Activated T-cell treated with anti-CD3 and anti-CD28 coated beads, Interleukin-2, amount 50 U/mL, for 24 hours (primary cell): ENCODE measurements around the gene RGS16.
A peak's percentile ranks its signal among the peaks of the same experiment; 100 is the strongest.

Experiments used
- DNase-seq: peaks from one replicate; pipeline ENCODE4 v3.0.0-alpha.2; 2020
- H3K27ac Mint-ChIP-seq: 2 replicates; pipeline ENCODE4 v1.8.0; 2020; ENCODE audit warnings: mild to moderate bottlenecking, mixed read lengths
- H3K27me3 Mint-ChIP-seq: 2 replicates; pipeline ENCODE4 v1.8.0; 2020; ENCODE audit warnings: mixed read lengths
- H3K36me3 Mint-ChIP-seq: 2 replicates; pipeline ENCODE4 v1.8.0; 2020; ENCODE audit warnings: low read depth, mixed read lengths
- H3K4me1 Mint-ChIP-seq: 2 replicates; pipeline ENCODE4 v1.8.0; 2020; ENCODE audit warnings: low read depth, mixed read lengths
- H3K4me3 Mint-ChIP-seq: 2 replicates; pipeline ENCODE4 v1.8.0; 2020; ENCODE audit warnings: mild to moderate bottlenecking, moderate library complexity, mixed read lengths
- H3K9me3 Mint-ChIP-seq: 2 replicates; pipeline ENCODE4 v1.8.0; 2020; ENCODE audit warnings: mixed read lengths

RGS16 gene

GRCh38 chr1:182608236-182608635 is 4.0 kb upstream of the RGS16 start:
- H3K9me3 Mint-ChIP-seq, result no peaks in the 10 kb centered on the region
- no peaks in the 10 kb centered on the region for H3K36me3 Mint-ChIP-seq
- H3K4me1 Mint-ChIP-seq, result peaks cover 57% of the 10 kb centered on the region
- H3K27me3 Mint-ChIP-seq, result peaks cover 54% of the 10 kb centered on the region
- no peak for DNase-seq
- no peak overlapping the region for H3K4me3 Mint-ChIP-seq
- no peak overlapping the region for H3K27ac Mint-ChIP-seq

DNA sequence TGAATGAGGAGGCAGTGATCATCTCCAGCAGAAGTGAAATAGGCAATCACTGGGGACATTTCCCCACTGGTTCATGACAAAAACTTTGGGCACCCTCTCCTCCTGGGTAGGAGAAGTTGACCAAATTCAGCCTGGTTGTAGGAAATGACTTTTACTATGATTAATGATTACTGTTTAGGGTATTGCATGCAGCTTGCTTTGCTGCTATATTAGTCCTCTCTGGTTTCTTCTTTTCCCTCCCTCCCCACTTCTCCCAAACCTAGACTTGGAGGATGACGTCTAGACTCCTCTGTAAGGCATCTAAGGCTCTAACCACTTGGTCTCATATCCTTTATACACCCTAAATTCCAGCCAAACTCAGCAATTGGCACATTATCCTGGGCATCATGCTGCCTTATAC is 3.4 kb upstream of the RGS16 start:
- no peak for DNase-seq
- H3K36me3 Mint-ChIP-seq, result no peaks in the 10 kb centered on the region
- no peaks in the 10 kb centered on the region for H3K9me3 Mint-ChIP-seq
- no peak overlapping the region for H3K4me3 Mint-ChIP-seq
- H3K27me3 Mint-ChIP-seq, result peaks cover 48% of the 10 kb centered on the region
- H3K4me1 Mint-ChIP-seq, result peaks cover 57% of the 10 kb centered on the region
- H3K27ac Mint-ChIP-seq, result no peak overlapping the region

- no peaks in the 10 kb centered on the region for H3K9me3 Mint-ChIP-seq
- no peak overlapping the region for H3K4me3 Mint-ChIP-seq
- peaks cover 48% of the 10 kb centered on the region for H3K4me1 Mint-ChIP-seq
- peaks cover 17% of the 10 kb centered on the region for H3K27me3 Mint-ChIP-seq
- no peak for DNase-seq
- no peak overlapping the region for H3K27ac Mint-ChIP-seq
- H3K36me3 Mint-ChIP-seq, result no peaks in the 10 kb centered on the region
Observed at GRCh38 chr1:182603646-182604174, 479 bp downstream of the RGS16 start.

GRCh38 chr1:182602935-182603645 is 1.1 kb downstream of the RGS16 start:
- DNase-seq, result no peak
- H3K27ac Mint-ChIP-seq, result no peak overlapping the region
- H3K4me1 Mint-ChIP-seq, result peaks cover 41% of the 10 kb centered on the region
- H3K9me3 Mint-ChIP-seq, result no peaks in the 10 kb centered on the region
- no peak overlapping the region for H3K4me3 Mint-ChIP-seq
- H3K27me3 Mint-ChIP-seq, result peaks cover 15% of the 10 kb centered on the region
- H3K36me3 Mint-ChIP-seq, result no peaks in the 10 kb centered on the region

DNA sequence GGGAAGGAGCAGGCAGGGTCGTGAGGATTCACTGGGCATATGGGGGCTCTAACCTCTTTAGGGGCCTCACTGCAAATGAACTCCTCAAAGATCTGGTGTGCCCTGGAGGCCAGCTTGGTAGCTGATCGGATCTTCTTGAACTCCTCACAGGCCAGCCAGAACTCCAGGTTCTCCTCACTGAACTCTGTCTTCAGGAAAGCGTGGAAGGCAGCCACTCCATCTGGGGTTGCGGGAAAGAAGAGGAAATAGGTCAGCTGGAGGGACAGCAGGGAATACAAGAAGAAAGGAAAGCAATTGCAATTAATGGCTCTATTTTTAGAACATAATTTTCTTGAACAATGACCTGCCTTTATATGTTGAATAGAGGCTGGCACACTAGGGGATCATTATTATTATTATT is 2.3 kb downstream of the RGS16 start:
- DNase-seq, result no peak
- Mint-ChIP-seq H3K9me3 (no peaks in the 10 kb centered on the region), H3K27ac (no peak overlapping the region), H3K4me1 (peaks cover 33% of the 10 kb centered on the region), H3K4me3 (no peak overlapping the region), H3K27me3 (peaks cover 12% of the 10 kb centered on the region), H3K36me3 (no peaks in the 10 kb centered on the region)

DNA sequence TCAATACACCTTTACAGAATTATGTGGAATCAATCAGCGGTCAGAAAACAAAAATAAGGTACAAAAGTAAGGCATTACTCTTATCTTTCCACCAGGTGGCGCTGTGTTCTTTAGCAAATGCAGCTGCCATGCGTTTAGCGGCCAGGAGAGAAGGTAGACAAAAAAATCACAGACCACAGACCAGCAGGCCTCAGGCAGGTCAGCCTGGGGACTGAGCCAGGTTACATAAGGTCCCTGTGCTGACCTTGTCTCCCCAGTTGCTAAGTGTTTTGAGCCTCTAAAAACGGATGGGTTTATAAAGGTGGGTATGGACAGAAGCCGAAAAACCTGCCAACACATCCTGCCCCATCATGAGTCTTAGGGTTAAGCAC is 2.8 kb downstream of the RGS16 start:
- H3K27me3 Mint-ChIP-seq, result peaks cover 9% of the 10 kb centered on the region
- peak; percentile 66 for DNase-seq
- H3K4me1 Mint-ChIP-seq, result peaks cover 28% of the 10 kb centered on the region
- no peaks in the 10 kb centered on the region for H3K9me3 Mint-ChIP-seq
- H3K27ac Mint-ChIP-seq, result no peak overlapping the region
- no peaks in the 10 kb centered on the region for H3K36me3 Mint-ChIP-seq
- no peak overlapping the region for H3K4me3 Mint-ChIP-seq

GRCh38 chr1:182600745-182601415 is 3.3 kb downstream of the RGS16 start:
- H3K27me3 Mint-ChIP-seq, result peaks cover 8% of the 10 kb centered on the region

DNA sequence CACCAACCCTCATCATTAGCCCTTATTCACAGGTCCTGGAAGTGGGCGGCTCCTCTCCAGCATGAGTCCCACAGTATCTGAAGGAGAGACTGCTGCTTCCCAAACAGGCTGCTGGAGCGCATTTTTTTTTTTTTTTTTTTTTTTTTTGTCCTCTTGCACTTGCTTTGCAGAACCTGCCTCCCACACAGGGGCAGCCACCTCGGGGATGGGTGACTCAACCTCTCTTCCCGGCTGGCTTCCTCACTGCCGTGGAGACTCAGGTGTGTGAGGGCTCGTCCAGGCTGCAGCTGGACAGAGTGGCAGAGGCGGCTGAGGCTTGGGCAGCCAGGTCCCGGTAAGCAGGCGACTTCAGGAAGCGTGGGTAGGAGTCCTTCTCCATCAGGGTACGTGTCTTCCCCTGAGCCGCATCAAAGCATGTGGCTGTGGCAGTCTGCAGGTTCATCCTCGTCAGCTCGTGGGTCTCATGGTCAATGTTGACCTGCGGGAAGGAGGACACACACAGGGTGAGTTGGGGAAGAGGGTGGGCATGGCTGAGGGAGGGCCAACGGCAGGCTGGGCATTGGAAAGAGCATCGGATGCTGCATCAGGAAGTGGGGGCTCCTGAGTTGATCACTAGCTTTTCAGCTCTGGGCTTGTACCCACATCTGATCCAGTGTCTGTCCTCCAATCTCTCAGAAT is 4.0 kb downstream of the RGS16 start:
- H3K27ac Mint-ChIP-seq, result no peak overlapping the region
- peaks cover 32% of the 10 kb centered on the region for H3K4me1 Mint-ChIP-seq
- no peak overlapping the region for H3K4me3 Mint-ChIP-seq
- H3K36me3 Mint-ChIP-seq, result no peaks in the 10 kb centered on the region
- DNase-seq, result no peak
- H3K27me3 Mint-ChIP-seq, result peaks cover 1% of the 10 kb centered on the region
- no peaks in the 10 kb centered on the region for H3K9me3 Mint-ChIP-seq

More at GRCh38 chr1:182600745-182601415, 3.3 kb downstream of the RGS16 start:
- H3K9me3 Mint-ChIP-seq, result no peaks in the 10 kb centered on the region
- H3K4me1 Mint-ChIP-seq, result peaks cover 33% of the 10 kb centered on the region
- H3K4me3 Mint-ChIP-seq, result no peak overlapping the region
- H3K27ac Mint-ChIP-seq, result no peak overlapping the region
- no peak for DNase-seq
- H3K36me3 Mint-ChIP-seq, result no peaks in the 10 kb centered on the region

DNA sequence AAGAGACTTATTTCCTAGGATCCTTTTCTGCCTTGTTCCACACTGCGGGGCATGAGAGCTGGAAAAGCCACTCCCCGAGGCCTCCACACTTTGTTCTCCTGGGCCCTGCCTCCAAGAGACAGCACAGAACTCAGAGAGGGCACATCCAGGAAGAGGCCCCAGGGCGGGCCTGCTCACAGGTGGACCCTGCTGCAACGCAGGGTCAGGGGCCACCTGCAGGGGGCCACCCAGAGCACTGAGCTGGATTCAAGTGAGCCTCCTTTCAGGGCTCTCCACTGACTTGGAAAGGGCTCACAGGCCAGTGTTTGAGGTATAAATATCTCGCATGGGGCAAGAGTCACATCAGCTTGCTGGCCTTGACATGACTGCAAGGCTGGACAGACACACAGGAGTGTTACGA is 4.8 kb downstream of the RGS16 start:
- peaks cover 25% of the 10 kb centered on the region for H3K4me1 Mint-ChIP-seq

DNA sequence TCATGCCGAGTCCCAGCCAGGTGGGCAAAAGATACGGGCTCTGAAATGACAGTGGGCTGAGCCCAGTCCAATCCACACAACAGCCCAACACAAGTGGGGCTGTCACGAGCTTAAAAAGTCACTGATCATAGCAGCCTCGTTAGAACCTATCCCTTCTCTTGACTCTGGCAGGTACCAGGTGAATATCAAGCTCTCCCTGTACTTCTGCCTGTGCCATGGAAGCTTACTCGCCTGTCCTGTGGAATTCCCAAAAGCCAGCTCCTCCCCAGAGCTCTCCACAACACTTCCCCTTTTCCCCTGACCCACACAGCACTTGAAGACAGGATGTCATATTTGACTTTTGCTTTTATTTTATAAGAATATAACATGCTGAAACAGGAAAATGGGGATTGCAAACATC is 5.9 kb downstream of the RGS16 start:
- peaks cover 18% of the 10 kb centered on the region for H3K4me1 Mint-ChIP-seq
- no peaks in the 10 kb centered on the region for H3K9me3 Mint-ChIP-seq
- H3K27ac Mint-ChIP-seq, result peak overlapping the region; percentile 23
- no peak overlapping the region for H3K4me3 Mint-ChIP-seq
- no peaks in the 10 kb centered on the region for H3K27me3 Mint-ChIP-seq
- H3K36me3 Mint-ChIP-seq, result no peaks in the 10 kb centered on the region
- DNase-seq, result no peak

More for the DNA sequence above, 4.8 kb downstream of the RGS16 start:
- peak overlapping the region; percentile 32 for H3K27ac Mint-ChIP-seq
- no peaks in the 10 kb centered on the region for H3K9me3 Mint-ChIP-seq
- DNase-seq, result no peak
- no peak overlapping the region for H3K4me3 Mint-ChIP-seq
- no peaks in the 10 kb centered on the region for H3K36me3 Mint-ChIP-seq
- no peaks in the 10 kb centered on the region for H3K27me3 Mint-ChIP-seq

DNA sequence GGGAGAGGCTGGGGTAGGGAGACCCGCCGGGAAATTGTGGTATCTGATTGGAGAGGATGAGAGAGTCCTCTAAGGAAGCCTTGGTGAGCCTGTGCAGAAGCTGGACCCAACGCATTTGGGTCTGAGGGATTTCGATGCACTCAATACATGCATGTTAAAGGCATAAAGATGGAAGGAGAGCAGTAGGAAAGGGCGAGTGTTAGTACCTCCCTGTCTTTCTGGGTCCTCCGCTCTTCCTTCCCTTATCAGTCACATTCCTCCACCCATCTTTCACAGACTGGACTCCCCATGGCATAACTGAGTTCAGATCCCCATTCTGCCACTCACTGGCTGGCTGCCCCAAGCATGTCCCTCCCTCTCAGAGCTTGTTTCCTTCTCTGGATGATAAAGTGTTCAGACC is 7.3 kb downstream of the RGS16 start:
- Mint-ChIP-seq H3K9me3 (no peaks in the 10 kb centered on the region), H3K4me1 (peaks cover 15% of the 10 kb centered on the region), H3K4me3 (no peak overlapping the region), H3K27me3 (no peaks in the 10 kb centered on the region), H3K36me3 (no peaks in the 10 kb centered on the region), H3K27ac (no peak overlapping the region)
- no peak for DNase-seq

- H3K36me3 Mint-ChIP-seq, result no peaks in the 10 kb centered on the region
- no peaks in the 10 kb centered on the region for H3K27me3 Mint-ChIP-seq
- H3K4me3 Mint-ChIP-seq, result no peak overlapping the region
- peak; percentile 77 for DNase-seq
- H3K9me3 Mint-ChIP-seq, result no peaks in the 10 kb centered on the region
- H3K27ac Mint-ChIP-seq, result no peak overlapping the region
- H3K4me1 Mint-ChIP-seq, result peaks cover 15% of the 10 kb centered on the region
Observed at GRCh38 chr1:182595641-182596240, 8.4 kb downstream of the RGS16 start.

DNA sequence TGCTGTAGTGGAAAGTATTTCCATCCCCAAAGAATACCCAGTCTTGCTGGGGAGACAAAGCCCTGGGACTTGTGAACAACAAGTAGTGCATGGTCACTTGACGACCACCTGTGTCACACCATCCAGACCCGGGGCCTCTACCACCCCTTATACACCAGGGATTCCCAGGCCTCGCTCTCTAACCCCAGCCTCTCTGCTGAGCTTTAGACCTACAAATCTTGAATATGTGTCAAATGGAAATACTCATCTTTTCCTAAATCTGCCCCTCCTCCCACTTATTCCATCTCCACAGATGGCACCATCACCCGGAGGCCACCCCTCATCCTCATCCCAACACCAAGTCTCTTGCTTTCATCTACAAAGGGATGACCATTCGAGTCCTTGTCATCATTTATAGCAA is 14.3 kb downstream of the RGS16 start:
- no peaks in the 10 kb centered on the region for H3K27me3 Mint-ChIP-seq
- no peak overlapping the region for H3K27ac Mint-ChIP-seq

GRCh38 chr1:182589520-182589919 is 14.7 kb downstream of the RGS16 start:
- H3K27me3 Mint-ChIP-seq, result no peaks in the 10 kb centered on the region
- peak overlapping the region; percentile 96 for H3K4me3 Mint-ChIP-seq
- peaks cover 45% of the 10 kb centered on the region for H3K4me1 Mint-ChIP-seq
- no peaks in the 10 kb centered on the region for H3K9me3 Mint-ChIP-seq
- H3K27ac Mint-ChIP-seq, result peak overlapping the region; percentile 99
- no peak for DNase-seq
- H3K36me3 Mint-ChIP-seq, result peaks cover 20% of the 10 kb centered on the region

More for the DNA sequence above, 14.3 kb downstream of the RGS16 start:
- peaks cover 20% of the 10 kb centered on the region for H3K36me3 Mint-ChIP-seq
- H3K9me3 Mint-ChIP-seq, result no peaks in the 10 kb centered on the region
- peak overlapping the region; percentile 96 for H3K4me3 Mint-ChIP-seq
- peaks cover 41% of the 10 kb centered on the region for H3K4me1 Mint-ChIP-seq
- no peak for DNase-seq
